ENCODE measurements around the gene SPATA12.

SPATA12 gene

DNA sequence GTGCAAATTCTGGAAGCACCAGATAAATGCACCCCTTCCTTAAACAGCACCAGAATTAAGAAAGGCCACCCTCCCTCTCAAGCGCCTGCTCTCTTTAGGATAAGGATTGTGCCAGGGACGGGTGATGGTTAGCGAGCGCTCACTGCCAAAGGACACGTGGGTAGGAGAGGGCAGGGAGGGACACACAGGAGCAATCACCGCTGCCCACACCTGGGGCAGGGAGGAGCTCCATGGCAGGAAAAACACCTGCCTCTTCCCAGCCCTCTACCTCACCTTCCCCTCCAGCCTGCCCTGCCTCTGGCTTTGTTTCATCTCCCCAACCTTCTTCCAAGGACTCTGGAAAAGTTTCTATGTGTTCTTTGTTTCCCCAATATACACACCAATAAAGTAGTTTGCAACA is 7.3 kb upstream of the SPATA12 start:
- DNase-seq (ENCODE audit: low read depth), result no peak

DNA sequence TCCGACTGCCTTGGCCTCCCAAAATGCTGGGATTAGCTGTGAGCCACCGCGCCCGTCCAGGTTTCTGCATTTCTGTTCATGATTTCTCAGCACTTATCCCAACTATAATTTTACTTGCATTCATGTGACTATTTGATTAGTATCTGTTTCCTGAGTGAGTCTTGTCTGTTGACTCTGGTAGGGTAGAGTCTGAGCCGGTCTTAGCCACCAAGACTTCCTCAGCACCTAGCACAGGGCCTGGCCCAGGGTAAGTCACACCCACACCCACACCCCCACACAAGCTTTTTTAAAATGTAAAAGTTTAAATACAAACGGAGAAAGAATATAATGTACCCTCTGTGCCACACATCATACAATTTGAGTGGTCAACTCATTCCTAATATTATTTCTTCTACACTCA is 3.1 kb upstream of the SPATA12 start:
- DNase-seq (ENCODE audit: low read depth), result no peak

DNA sequence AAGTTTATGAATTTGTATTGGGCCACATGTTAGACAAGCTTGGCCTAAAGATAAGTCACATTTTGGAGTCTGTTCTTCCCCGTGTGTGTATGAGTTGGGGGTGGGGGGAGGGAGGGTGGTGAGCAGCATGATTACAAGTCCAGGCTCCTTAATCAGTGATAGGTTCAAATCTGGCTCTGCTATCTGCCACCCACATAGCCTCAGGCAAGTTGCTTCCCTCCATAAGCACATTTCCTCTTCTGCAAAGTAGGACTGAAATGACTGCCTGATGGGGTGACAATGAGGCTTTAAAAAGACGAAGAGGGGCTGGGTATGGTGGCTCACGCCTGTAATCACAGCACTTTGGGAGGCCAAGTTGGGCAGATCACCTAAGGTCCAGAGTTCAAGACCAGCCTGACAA is 1.1 kb upstream of the SPATA12 start:
- DNase-seq (ENCODE audit: low read depth), result peak; percentile 9

DNA sequence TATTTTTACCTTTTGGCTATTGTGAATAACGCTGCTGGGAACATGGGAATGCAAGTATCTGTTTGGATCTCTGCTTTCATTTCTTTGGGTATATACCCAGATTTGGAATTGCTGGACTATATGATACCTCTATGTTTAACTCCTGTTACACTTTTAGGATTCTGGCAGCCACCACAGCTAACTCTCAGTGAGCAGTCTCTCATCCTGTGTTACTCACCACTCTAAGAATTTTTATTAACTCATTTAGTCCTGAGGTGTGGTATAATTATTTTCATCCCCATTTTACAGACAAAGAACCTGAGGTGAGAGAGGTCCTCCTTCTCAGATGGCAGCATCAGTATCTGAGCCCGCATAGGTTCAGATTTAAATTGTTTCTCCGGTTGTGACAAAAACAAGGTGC is 1.1 kb downstream of the SPATA12 start:
- no peak for DNase-seq (ENCODE audit: low read depth)

DNA sequence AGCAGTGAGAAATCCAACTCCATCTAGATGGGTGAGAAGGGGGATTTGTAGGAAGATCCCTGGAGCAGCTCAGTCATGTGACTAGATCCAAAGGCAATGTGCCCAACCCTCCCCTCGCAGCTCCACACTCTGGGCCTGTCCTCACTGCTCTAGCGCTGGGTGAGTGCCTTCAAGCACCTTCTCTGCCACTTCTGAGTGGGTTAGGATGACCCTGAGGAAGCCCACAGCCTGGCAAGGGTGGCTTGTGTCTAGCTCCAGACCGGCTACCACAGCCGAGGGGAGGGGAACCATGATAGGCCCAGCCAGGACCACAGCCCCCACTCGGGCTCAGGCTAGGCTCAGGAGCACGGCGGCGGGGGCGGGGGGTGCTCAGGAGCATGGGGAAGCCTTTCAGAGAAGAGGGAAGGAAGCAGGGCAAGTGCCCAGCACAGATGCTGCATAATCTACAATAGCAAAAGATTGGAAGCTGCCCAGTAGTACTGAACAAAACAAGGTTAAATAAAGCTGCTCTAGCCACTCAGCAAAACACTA is 1.7 kb downstream of the SPATA12 start:
- no peak for DNase-seq (ENCODE audit: low read depth)

DNA sequence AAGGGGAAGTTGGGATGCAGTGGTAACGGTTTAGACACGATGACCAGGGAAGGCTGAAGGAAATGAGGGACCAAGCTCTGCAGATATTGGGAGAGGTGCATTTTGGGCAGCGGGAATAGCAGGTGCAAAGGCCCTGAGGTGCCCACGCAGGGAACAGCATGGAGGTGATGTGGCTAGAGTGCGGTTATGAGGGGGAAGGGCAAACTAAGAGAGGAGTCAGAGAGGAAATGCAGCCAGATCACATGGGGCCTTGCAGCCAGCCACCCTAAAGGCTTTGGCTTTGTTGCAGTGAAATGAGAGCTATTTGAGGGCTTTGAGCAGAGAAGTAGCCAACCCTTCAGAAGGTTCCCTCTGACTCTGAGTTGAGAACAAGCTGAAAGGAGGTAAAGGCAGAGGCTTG is 2.6 kb downstream of the SPATA12 start:
- no peak for DNase-seq (ENCODE audit: low read depth)

DNA sequence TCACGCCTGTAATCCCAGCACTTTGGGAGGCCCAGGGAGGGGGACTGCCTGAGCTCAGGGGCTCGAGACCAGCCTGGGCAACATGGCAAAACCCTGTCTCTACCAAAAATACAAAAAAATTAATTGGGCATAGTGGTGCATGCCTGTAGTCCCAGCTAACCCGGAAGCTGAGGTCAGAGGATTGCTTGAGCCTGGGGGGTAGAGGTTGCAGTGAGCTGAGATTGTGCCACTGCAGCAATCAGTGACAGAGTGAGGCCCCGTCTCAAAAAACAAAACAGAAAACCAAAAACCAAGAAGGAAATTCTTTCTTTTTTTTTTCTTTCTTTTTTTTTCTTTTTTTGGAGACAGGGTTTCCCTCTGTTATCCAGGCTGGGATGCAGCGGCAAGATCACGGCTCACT is 3.5 kb downstream of the SPATA12 start:
- DNase-seq (ENCODE audit: low read depth), result no peak

DNA sequence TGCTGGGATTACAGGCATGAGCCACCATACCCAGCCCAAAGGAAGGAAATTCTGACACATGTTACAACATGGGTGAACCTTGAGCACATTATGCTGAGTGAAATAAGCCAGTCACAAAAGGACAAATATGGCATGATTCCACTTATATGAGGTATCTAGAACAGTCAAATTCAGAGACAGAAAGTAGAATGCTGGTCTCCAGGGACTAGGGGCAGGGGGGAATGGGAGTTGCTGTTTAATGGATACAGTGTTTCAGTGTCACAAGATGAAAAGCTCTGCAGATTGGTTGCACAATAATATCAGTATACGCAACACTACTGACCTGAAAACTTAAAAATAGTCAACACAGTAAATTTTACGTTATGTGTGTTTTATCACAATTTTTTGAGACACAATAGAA is 4.1 kb downstream of the SPATA12 start:
- no peak for DNase-seq (ENCODE audit: low read depth)

DNA sequence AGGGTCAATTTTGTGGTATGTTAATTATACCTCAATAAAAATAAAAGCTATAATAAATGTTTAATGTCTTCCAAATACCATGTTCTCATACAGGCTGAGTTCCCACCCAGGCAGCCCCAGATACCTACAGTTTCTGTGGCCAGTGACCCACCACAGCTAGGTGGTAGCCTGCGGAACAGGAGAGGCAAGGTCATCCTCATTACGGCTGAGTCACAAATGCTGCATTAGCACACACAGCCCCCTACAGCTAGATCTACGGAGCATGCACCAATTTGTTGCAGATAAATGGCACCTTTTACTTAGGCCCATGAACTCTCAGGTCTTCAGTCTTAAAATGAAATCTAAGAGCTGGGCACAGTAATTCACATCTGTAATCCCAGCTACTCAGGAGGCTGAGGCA is 5.1 kb downstream of the SPATA12 start:
- no peak for DNase-seq (ENCODE audit: low read depth)

DNA sequence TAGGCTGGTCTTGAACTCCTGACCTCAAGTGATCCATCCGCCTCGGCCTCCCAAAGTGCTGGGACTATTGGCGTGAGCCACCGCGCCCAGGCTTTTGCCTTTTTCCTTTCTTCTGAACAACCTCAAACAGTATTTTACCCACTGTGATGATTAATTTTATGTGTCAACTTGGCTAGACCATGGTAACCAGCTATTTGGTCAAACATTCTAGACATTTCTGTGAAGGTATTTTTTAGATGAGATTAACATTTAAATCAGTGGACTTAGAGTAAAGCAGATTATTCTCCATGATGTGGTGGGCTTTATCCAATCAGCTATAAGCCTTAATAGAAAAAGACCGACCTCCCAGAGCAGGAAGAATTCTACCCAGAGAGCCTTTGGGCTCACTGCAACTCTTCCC is 6.0 kb downstream of the SPATA12 start:
- no peak for DNase-seq (ENCODE audit: low read depth)

DNA sequence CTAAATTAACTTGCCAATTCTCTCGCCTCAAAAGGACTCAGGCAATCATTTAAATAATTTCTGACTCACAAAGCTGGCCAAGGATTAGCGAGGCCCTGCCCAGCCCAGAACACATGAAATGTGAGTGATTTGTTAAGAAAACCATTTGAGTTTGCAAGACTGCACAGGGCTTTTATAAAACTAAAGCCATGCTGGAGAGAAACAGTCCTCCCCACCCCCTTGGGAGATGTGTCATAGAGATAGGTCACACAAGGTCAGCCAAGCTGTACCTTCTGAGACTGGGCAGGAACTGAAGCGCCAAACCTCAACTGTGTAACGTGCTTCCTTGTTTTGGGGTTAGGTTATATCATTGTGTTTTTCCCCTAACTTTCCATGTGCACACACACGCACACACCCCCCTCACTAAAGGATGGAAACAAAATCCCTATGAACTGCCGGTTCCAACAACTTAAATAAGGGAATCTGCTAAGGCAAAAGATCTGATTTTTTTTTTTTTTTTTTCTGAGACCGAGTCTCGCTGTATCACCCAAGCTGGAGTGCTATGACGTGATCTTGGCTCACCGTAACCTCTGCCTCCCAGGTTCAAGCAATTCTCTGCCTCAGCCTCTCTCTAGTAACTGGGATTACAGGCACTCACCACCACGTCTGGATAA is 8.1 kb downstream of the SPATA12 start:
- DNase-seq (ENCODE audit: low read depth), result peak; percentile 39

DNA sequence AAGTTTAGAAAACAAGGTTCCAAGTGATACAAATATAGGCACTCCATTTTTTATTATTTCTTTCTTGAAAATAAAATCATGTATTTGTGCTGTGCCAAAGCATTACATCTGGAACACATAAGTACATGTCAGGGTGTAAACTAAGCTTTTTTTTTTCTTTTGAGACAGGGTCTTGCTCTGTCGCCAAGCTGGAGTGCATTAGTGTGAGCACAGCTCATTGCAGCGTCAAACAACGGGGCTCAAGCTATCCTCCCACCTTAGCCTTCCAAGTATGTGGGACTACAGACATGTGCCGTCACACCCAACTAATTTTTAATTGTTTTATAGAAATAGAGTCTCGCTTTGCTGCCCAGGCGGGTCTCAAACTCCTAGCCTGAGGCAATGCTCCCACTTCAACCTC is 9.0 kb downstream of the SPATA12 start:
- DNase-seq (ENCODE audit: low read depth), result no peak

DNA sequence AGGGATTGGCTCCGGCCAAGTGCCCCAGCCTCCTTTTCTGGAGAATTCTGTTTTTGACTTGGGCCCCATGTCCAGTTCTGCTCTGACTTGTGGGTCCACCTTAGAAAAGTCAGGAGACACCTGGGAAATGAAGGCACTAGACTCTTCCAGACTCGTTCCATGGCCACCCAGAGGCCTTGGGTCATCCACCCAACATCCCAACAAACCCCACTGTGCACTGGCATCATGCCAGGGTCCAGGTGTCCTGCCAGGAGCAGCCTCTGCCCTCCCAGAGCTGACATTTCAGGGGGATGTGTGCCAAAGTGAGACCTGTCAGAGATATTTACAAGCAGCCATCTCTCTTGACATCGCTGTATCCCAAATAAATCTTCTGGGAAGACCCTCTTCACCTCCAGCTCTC is 13.2 kb downstream of the SPATA12 start:
- DNase-seq (ENCODE audit: low read depth), result no peak

DNA sequence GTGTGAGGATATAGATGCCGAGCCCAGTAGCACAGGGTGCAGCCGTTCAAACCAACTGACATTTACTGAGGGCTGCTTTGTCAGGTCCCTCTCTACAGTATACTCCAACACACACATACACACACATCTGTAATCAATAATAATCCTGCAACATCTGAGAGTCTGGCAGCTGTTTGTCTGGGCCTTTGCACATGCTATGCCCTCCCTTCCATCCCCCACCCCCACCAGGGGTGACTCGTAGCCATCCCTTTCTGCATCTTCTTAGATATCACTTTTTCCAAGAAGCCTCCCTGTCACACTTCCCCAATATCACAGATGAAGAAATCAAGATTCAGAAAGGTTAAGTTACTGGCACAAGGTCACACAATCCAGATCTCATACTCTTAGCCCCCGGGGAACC is 13.7 kb downstream of the SPATA12 start:
- DNase-seq (ENCODE audit: low read depth), result no peak

DNA sequence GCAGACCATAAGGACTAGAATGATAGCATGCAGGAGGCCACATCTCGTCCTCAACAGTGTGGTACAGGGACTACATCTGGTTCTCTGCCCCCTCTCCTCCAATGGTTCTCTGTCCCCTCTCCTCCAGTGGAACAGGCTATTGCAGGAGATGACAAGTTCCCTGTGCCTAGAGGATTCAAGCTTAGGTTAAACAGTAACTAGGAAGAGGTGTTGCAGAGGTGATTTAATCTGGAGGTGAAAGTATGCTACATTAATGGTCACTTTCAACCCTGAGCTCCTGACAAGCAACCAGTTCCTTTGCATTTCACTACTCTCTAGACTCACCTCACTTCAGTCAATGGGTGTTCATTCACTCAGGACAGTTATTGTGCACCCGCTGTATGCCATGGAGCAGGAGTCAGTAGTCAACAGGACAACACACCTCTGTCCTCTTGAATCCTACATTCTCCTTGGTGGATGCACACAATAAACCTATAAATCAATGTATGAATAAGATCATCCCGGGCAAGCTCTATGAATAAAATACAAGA is 16.0 kb downstream of the SPATA12 start:
- no peak for DNase-seq (ENCODE audit: low read depth)

DNA sequence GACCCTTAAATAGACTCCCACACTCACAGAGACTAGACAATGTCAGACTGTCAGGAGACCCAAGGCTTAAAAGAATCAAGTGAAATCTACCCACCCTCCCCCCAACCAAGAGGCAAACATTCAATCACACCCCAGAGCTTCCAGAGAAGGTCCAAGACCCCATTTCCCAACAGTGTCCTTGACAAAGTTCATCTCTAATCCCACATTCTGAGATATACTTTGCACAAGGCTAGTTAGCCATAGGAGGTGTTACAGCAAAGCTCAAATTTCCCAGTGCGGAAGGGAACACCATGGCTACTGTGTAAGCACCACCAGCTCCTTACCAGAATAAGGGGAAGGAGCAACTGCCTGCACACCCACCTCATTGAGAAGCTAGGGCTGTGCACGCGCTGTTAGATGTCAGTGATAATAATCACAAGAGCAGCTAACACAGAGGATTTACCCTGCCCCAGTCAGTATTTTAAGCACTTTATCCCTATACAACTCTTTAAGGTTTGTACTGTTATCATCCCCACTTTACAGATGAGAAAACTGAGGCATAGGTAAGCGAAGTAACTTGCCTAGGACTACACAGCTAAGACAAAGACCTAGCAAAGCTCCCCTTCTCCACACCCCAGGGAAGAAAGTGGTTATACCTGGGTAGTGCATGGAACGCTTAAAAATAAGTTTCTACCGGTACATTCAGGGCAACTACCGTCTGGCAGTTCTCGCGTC is 17.3 kb downstream of the SPATA12 start:
- no peak for DNase-seq (ENCODE audit: low read depth)

DNA sequence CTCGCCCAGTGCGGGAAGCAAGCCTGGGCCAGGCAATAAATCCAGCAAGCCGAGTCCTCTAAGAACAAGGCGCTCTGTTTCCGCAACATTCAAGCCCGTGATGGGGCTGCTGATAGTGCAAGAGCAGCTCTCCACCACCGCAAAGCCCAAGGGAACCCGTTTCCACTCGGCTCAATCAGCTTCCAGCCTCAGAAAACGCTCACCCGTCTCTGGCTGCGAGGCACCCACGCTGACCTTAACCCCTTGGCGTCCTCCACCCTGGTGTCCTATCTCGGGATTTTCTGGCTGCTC is 17.8 kb downstream of the SPATA12 start:
- DNase-seq (ENCODE audit: low read depth), result peak; percentile 25

DNA sequence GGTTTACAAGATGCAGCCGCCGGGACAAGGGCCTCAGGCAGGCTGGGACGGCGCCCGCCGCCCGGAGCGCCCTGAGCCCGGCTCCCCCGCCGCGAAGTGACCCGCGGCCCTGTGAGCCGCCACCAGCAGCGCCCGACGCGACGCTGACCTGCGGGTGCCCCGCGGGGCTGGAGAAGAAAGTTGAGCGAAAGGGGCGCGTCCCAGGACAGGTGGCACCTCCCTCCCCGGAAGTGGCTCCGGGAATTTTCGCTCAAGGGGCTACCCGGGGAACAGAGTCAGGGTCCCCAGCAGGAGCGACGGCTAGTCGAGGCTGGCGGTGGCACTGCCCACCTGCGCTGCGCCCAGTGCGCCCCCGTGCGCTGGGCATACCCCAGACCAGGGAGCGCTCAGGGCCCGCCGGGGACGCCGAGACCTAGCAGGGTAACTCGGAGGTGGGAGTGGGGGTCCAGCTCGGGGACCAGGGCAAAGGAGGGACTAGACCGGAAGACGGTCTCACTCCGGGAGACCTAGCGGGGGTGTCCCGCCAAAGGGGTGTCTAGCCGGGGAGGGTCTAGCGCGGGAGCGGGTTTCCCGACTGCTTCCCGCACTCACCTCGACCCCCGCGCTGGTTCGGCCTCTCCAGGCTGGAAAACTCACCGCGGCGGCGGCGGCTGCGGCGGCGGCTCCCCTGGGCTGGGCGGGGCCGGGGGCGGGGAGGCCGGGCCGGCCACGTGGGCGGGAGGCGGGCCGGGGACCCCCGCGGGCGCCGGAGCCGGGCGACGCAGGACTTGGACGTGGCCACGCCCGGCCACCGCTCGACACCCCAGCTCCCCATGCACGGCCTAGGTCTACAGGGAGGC is 18.4 kb downstream of the SPATA12 start:
- DNase-seq (ENCODE audit: low read depth), result peak; percentile 4

DNA sequence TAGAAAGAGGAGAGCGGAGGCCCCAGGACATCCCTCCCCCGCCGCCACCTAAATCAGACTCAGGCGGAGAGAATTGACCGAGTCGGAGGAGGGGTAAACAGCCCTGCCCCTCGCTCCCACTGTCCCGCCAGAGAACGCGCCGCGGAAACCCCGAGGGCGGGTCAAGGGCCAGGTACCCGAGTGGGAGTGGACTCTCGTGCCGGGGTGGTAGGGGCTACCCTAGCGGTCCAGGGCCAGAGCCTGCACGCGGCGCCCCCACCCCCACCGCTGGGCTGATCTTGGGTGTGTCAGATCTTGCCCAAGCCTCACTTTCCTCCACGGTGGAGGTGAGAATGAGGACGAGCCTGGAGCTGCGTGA is 19.0 kb downstream of the SPATA12 start:
- no peak for DNase-seq (ENCODE audit: low read depth)

DNA sequence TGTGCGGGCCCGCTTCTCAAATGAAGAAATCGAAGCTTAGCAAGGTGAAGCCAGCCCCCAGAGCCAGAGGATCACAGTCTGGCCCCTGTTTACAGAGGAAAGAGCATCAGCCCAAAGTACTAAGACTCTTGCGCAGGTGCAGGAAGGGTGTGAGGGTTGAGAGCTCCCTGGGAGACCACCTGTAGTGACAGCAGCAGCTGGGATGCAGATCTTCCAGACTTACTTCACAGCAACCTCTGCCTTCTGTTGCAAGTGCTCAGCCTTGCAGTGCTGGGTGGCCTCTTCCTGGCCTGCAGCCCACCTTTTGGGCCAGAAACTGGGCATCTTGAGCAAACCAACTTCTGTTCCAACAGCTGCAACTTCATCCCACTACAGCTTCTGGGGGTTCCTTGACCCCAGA is 19.7 kb downstream of the SPATA12 start:
- DNase-seq (ENCODE audit: low read depth), result no peak

DNA sequence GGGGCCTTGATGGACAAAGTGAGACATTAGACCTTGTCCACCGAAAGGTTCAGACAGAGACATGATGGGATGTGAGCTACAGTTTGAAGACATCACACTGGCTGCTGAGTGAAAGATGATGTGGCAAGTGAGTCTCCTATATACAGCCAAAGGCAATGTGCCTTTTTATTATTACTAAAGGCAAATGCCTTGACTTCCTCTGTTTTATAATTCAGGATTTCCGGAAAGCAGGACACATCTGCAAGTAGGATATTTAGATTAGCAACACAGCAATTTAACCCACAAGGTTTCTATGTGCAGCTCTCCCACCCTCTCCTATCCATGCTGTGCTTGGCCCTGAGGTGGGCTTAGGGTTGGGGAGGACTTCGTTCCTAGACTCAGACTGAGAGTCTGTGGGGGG is 20.7 kb downstream of the SPATA12 start:
- DNase-seq (ENCODE audit: low read depth), result no peak

DNA sequence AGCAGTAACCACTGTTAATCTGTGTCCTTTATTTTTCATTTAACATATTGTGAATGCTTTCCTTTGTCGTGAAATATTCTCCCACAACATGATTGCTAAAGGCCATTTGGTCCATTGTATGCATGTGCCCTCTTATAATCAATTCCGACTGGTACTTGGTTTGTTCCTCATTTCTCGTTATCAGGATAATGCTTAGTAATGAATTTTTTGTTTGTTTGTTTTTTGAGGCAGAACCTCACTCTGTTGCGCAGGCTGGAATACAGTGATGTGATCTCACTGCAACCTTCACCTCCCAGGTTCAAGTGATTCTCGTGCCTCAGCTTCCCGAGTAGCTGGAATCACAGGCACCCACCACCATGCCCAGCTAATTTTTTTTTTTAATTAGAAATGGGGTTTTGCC is 22.0 kb downstream of the SPATA12 start:
- no peak for DNase-seq (ENCODE audit: low read depth)
